NCI-H82 treated with DMSO at 0.1 percent for 48 hours (cell line): ENCODE data around the gene CACNA1C.
"Not testable (repeated sequence)": the region's sequence is repeated elsewhere in the genome, so short reads cannot be mapped to it uniquely, and the experiment has no call there.

Source experiments
- DNase-seq: peaks from one replicate; lab custom pipeline; 2025; ENCODE audit not compliant: unreplicated experiment; lab: John Stamatoyannopoulos, UW

CACNA1C gene

GRCh38 chr12:2248901-2249381 lies 196.2 kb downstream of the CACNA1C start:
- no peak for DNase-seq

GRCh38 chr12:2250797-2251196 lies 198.0 kb downstream of the CACNA1C start:
- no peak for DNase-seq

GRCh38 chr12:2251526-2252209 lies 198.9 kb downstream of the CACNA1C start:
- DNase-seq: no peak

GRCh38 chr12:2255311-2255710 lies 202.5 kb downstream of the CACNA1C start:
- no peak for DNase-seq

- DNase-seq: not testable (repeated sequence)
Measured at GRCh38 chr12:2255731-2256130, 202.9 kb downstream of the CACNA1C start.

GRCh38 chr12:2256453-2256852 lies 203.7 kb downstream of the CACNA1C start:
- DNase-seq: no peak

- no peak for DNase-seq
Measured at GRCh38 chr12:2256915-2257314, 204.1 kb downstream of the CACNA1C start.

- no peak for DNase-seq
Measured at GRCh38 chr12:2258025-2258424, 205.2 kb downstream of the CACNA1C start.

GRCh38 chr12:2259369-2259768 lies 206.6 kb downstream of the CACNA1C start:
- no peak for DNase-seq

GRCh38 chr12:2260441-2260840 lies 207.7 kb downstream of the CACNA1C start:
- no peak for DNase-seq

- DNase-seq: no peak
Measured at GRCh38 chr12:2261708-2262107, 208.9 kb downstream of the CACNA1C start.

GRCh38 chr12:2262449-2262848 lies 209.7 kb downstream of the CACNA1C start:
- DNase-seq: no peak

GRCh38 chr12:2263901-2264300 lies 211.1 kb downstream of the CACNA1C start:
- no peak for DNase-seq

- no peak for DNase-seq
Measured at GRCh38 chr12:2264651-2265232, 212.0 kb downstream of the CACNA1C start.

- DNase-seq: no peak
Measured at GRCh38 chr12:2265461-2266167, 212.8 kb downstream of the CACNA1C start.

- no peak for DNase-seq
Measured at GRCh38 chr12:2266666-2267620, 214.2 kb downstream of the CACNA1C start.

GRCh38 chr12:2267703-2268470 lies 215.1 kb downstream of the CACNA1C start:
- DNase-seq: no peak

GRCh38 chr12:2268471-2269286 lies 215.9 kb downstream of the CACNA1C start:
- DNase-seq: no peak

- DNase-seq: no peak
Measured at GRCh38 chr12:2270846-2271245, 218.1 kb downstream of the CACNA1C start.
